ENCODE data around the gene ATF6B. TPM values are rescaled to one million over a fixed set of nuclear protein-coding genes. Genes with fewer than 3 reads are reported as not detected.
A peak's percentile ranks its signal among the peaks of the same experiment; 100 is the strongest.

The ATF6B gene
- total RNA-seq, 2 experiments from 2014 or later: 119 to 135 TPM

- Mint-ChIP-seq H3K27ac (no peak overlapping the region), H3K4me1 (no peaks in the 10 kb centered on the region), H3K27me3 (peaks cover 13% of the 10 kb centered on the region), H3K36me3 (no peaks in the 10 kb centered on the region), H3K9me3 (ENCODE audit: low read depth) (no peaks in the 10 kb centered on the region), H3K4me3 (no peak overlapping the region)
- ATAC-seq (no peak), DNase-seq (no peak)
- CTCF ChIA-PET: interaction anchor here (1.1 to 2.0 kb wide), 2 partner anchors 19 to 58 kb away, joined by 4 read pairs; no protein-coding TSS in a partner anchor
These were observed 9.4 kb upstream of the ATF6B start for GRCh38 chr6:32137454-32137853.

- ATAC-seq (no peak), DNase-seq (no peak)
- Mint-ChIP-seq H3K4me3 (no peak overlapping the region), H3K9me3 (ENCODE audit: low read depth) (no peaks in the 10 kb centered on the region), H3K36me3 (no peaks in the 10 kb centered on the region), H3K4me1 (peaks cover 9% of the 10 kb centered on the region), H3K27ac (no peak overlapping the region), H3K27me3 (peaks cover 10% of the 10 kb centered on the region)
- CTCF ChIA-PET: no interaction called here
These were observed 5.7 kb upstream of the ATF6B start for GRCh38 chr6:32133786-32134185.

DNA sequence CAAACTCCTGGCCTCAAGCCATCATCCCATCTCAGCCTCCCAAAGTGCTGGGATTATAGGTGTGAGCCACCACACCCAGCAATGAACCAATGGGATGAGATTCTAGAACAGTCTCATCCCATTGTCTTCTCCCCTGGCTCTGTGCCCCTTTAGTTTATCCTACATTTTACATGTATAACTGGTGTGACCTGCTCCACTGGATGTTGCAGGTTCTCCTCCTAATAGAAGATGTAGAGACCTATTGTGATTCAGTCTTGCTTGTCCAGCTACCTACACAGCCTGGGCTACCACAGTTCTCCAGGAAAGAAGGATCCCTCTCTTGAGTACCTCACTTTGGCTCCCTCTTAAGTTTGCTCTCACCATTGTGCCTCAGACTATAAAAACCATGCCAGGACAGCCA lies 4.1 kb upstream of the ATF6B start:
- CTCF ChIA-PET: interaction anchor here (0.7 to 1.5 kb wide), 2 partner anchors 20 to 23 kb away, joined by 3 read pairs; no protein-coding TSS in a partner anchor

DNA sequence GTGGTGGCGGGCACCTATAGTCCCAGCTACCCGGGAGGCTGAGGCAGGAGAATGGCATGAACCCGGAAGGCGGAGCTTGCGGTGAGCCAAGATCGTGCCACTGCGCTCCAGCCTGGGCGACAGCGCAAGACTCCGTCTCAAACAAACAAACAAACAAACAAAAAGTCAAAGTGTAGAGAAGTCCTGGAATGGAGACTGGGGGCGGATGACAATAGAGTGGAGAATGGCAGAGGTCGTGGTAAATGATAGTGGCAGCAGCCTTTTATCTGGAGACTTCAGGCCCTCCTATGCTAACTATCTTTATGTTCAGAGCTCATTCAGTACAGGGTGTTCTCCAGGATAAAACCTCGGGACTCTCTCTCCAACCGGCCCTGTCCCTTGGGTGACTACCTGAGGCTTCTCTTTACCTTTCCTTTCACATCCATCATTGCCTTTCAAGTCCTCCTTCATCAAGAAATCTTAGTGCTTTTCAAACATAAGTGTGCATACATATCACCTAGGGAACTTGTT lies 3.4 kb upstream of the ATF6B start:
- peaks cover 6% of the 10 kb centered on the region for H3K27me3 Mint-ChIP-seq
- CTCF ChIA-PET: interaction anchor here (0.7 to 5.0 kb wide), 5 partner anchors 9 to 64 kb away, joined by 3 to 47 read pairs (median 5); no protein-coding TSS in a partner anchor

More for the DNA sequence above, 4.1 kb upstream of the ATF6B start:
- Mint-ChIP-seq H3K27me3 (peaks cover 6% of the 10 kb centered on the region), H3K4me3 (no peak overlapping the region), H3K4me1 (peaks cover 22% of the 10 kb centered on the region), H3K36me3 (peaks cover 2% of the 10 kb centered on the region), H3K9me3 (ENCODE audit: low read depth) (no peaks in the 10 kb centered on the region), H3K27ac (no peak overlapping the region)
- no peak for DNase-seq
- ATAC-seq: no peak

GRCh38 chr6:32129297-32130088 lies 1.4 kb upstream of the ATF6B start:
- Mint-ChIP-seq H3K4me1 (peaks cover 36% of the 10 kb centered on the region), H3K36me3 (peaks cover 13% of the 10 kb centered on the region), H3K4me3 (peak overlapping the region; percentile 80), H3K27ac (peak overlapping the region; percentile 98), H3K9me3 (ENCODE audit: low read depth) (no peaks in the 10 kb centered on the region), H3K27me3 (peaks cover 4% of the 10 kb centered on the region)
- no peak for DNase-seq
- CTCF ChIA-PET: interaction anchor here (0.7 to 5.0 kb wide), 6 partner anchors 11 to 532 kb away, joined by 3 to 47 read pairs (median 7); partner anchors contain the start of gene GPSM3
- no peak for ATAC-seq

More for the DNA sequence above, 3.4 kb upstream of the ATF6B start:
- no peak for DNase-seq
- H3K4me3 Mint-ChIP-seq: peak overlapping the region; percentile 21
- H3K27ac Mint-ChIP-seq: no peak overlapping the region
- H3K36me3 Mint-ChIP-seq: peaks cover 6% of the 10 kb centered on the region
- H3K4me1 Mint-ChIP-seq: peaks cover 27% of the 10 kb centered on the region
- no peaks in the 10 kb centered on the region for H3K9me3 Mint-ChIP-seq (ENCODE audit: low read depth)
- no peak for ATAC-seq

DNA sequence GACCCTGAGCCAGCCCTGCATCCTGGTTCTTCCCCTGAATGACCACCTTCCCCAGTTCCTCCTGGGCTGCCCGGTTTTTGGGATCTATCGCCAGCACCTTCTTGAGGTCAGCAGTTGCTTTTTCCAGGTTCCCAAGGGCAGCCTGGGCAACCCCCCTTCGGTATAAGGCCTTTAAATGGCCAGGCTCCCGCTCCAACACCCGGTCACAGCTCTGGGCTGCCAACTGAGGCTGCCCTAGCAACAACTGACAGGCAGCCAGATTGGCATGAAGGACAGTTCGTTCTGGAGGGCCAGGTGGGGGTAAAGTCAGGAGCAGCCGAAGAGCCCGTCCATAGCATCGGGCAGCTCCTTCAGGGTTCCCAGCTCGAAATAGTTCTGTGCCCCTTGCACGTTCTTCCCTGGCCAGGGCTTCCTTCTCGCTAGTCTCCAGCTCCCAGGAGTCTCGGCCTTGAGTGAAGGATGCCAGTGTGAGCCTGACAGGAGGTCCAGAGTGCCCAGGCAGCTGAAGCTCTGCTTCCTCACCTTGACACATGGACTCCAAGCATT lies 778 bp upstream of the ATF6B start:
- H3K4me1 Mint-ChIP-seq: peaks cover 40% of the 10 kb centered on the region
- no peaks in the 10 kb centered on the region for H3K9me3 Mint-ChIP-seq (ENCODE audit: low read depth)
- ATAC-seq: no peak
- peaks cover under 1% of the 10 kb centered on the region for H3K27me3 Mint-ChIP-seq
- no peak for DNase-seq
- CTCF ChIA-PET: interaction anchor here (0.7 to 5.0 kb wide), 7 partner anchors 10 to 532 kb away, joined by 3 to 47 read pairs (median 7); partner anchors contain the start of gene GPSM3
- H3K27ac Mint-ChIP-seq: peak overlapping the region; percentile 98
- H3K4me3 Mint-ChIP-seq: peak overlapping the region; percentile 99
- H3K36me3 Mint-ChIP-seq: peaks cover 17% of the 10 kb centered on the region

GRCh38 chr6:32127409-32127716 lies 683 bp downstream of the ATF6B start:
- ATAC-seq: no peak
- H3K27ac Mint-ChIP-seq: peak overlapping the region; percentile 98
- no peaks in the 10 kb centered on the region for H3K27me3 Mint-ChIP-seq
- H3K9me3 Mint-ChIP-seq (ENCODE audit: low read depth): no peaks in the 10 kb centered on the region
- no peak for DNase-seq
- peak overlapping the region; percentile 99 for H3K4me3 Mint-ChIP-seq
- peaks cover 22% of the 10 kb centered on the region for H3K36me3 Mint-ChIP-seq
- peaks cover 40% of the 10 kb centered on the region for H3K4me1 Mint-ChIP-seq
- CTCF ChIA-PET: interaction anchor here (1.2 to 5.0 kb wide), 5 partner anchors 9 to 175 kb away, joined by 3 to 47 read pairs (median 7); partner anchors contain the start of gene GPSM3

DNA sequence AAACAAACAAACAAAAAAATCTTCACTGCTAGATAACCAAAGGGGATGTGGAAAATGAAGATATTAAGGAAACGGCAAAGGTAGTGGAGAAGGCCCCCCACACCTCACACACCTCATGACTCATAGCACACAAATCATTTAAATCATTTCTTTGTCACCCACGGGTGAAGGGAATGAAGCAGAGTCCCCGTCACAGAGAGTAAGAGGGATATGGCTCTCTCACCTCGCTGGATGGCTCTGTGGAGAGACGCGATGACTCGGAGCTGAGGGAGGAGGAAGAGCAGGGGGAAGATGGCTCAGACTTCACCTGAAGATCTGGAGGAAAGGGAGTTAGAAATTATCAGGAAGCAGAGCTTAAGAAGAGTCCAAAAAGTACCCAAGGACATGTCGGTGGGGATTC lies 1.2 kb downstream of the ATF6B start:
- no peaks in the 10 kb centered on the region for H3K9me3 Mint-ChIP-seq (ENCODE audit: low read depth)
- DNase-seq (no peak), ATAC-seq (no peak)
- H3K4me3 Mint-ChIP-seq: peak overlapping the region; percentile 99
- H3K27ac Mint-ChIP-seq: peak overlapping the region; percentile 98
- CTCF ChIA-PET: interaction anchor here (1.2 to 5.0 kb wide), 4 partner anchors 8 to 69 kb away, joined by 4 to 47 read pairs (median 10); partner anchors contain the start of gene GPSM3
- H3K36me3 Mint-ChIP-seq: peaks cover 26% of the 10 kb centered on the region
- no peaks in the 10 kb centered on the region for H3K27me3 Mint-ChIP-seq
- H3K4me1 Mint-ChIP-seq: peaks cover 40% of the 10 kb centered on the region

- DNase-seq (no peak), ATAC-seq (no peak)
- CTCF ChIA-PET: no interaction called here
- peaks cover 45% of the 10 kb centered on the region for H3K36me3 Mint-ChIP-seq
- H3K27ac Mint-ChIP-seq: no peak overlapping the region
- H3K27me3 Mint-ChIP-seq: no peaks in the 10 kb centered on the region
- no peak overlapping the region for H3K4me3 Mint-ChIP-seq
- H3K4me1 Mint-ChIP-seq: peaks cover 33% of the 10 kb centered on the region
- no peaks in the 10 kb centered on the region for H3K9me3 Mint-ChIP-seq (ENCODE audit: low read depth)
These were observed 4.4 kb downstream of the ATF6B start for GRCh38 chr6:32123681-32124080.

DNA sequence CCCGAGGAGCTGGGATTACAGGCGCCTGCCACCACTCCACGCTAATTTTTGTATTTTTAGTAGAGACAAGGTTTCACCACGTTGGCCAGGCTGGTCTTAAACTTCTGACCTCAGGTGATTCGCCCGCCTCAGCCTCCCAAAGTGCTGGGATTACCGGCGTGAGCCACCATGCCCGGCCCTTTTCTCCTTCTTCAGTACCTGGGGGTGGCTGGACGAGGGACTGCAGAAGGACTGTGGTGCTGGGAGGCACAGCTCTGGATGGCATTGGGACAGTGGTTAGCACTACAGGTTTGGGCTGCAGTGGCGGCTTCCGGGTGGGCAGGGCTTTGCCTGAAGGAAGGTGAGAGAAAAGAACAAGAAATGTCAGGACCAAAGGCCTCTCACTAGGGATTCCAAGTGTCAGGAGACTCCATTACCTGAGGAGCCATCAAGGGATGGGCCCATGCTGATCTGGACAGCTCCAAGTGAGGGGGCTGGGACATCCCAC lies 7.4 kb downstream of the ATF6B start:
- no peak for DNase-seq
- no peak for ATAC-seq
- Mint-ChIP-seq H3K36me3 (peaks cover 50% of the 10 kb centered on the region), H3K27ac (no peak overlapping the region), H3K27me3 (no peaks in the 10 kb centered on the region), H3K9me3 (ENCODE audit: low read depth) (no peaks in the 10 kb centered on the region), H3K4me3 (no peak overlapping the region), H3K4me1 (peaks cover 9% of the 10 kb centered on the region)
- CTCF ChIA-PET: interaction anchor here (3.9 kb wide), 1 partner anchor 8 kb away, joined by 47 read pairs; the partner anchor contains the start of genes ATF6B and FKBPL

DNA sequence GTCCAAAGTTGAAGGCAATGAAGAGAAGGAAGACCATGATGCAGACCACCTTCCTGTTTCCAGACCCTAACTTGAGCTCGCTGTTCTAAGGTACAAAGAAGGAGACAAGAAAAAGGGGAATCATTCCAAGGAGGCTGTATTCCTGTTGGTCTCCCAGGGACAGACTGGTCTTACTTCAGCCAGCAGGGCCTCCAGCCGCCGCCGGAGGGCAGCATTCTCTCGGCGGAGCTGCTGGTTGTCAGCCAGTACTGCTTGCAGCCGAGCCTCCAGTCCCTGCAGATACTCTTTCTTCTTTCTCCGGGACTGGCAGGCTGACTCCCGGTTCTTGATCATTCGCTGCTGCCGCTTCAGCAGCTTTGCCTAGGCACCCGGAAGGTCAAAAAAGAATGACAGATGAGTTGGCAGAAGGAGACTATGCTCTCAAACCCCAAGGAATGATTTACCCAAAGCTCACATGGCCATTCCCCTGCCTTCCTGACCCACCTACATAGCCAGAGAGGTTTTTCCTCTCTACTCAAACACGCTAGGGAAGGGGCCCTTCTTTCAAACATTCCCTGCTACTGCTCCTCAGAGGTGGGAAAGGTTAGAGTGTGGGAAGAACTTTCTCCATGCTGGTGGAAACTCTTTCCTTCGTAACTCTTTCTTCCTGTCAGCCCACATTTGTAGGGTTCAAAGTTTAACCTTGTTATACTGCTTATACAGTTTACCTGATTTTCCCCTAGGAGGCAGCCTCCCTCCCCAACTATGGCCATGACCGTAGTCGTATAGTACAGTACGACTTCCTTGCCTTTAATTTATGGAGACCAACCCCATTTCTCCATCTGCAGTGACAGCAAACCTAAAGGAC lies 9.0 kb downstream of the ATF6B start:
- DNase-seq (peak; percentile 80), ATAC-seq (peak; percentile 91)
- H3K27ac Mint-ChIP-seq: peak overlapping the region; percentile 30
- peaks cover 43% of the 10 kb centered on the region for H3K36me3 Mint-ChIP-seq
- H3K9me3 Mint-ChIP-seq (ENCODE audit: low read depth): no peaks in the 10 kb centered on the region
- CTCF ChIA-PET: interaction anchor here (0.6 to 3.9 kb wide), 21 partner anchors 9 to 196 kb away, joined by 3 to 47 read pairs (median 3); partner anchors contain the start of genes ATF6B, FKBPL, GPSM3 and TNXB
- H3K27me3 Mint-ChIP-seq: no peaks in the 10 kb centered on the region
- no peak overlapping the region for H3K4me3 Mint-ChIP-seq
- peaks cover 3% of the 10 kb centered on the region for H3K4me1 Mint-ChIP-seq

DNA sequence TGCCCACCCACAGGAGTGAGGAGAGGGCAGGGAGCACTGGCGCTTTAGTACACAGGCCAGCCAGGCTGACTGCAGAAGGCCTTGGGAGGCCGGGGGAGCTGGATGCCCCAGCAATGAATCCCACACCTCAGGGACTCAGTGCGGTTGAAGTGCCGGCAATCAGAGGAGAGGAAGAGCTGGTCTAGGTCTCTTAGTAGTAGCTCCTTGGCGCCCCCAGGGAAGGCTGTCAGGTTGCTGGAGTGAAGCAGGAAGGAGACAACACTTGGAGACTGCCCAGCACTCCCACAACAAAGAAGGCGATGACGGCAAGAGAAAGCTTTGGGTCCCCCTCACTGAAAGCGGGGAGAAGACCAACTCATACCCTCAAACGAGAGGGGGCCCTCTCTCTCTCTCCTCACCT lies 10.6 kb downstream of the ATF6B start:
- ATAC-seq (no peak), DNase-seq (no peak)
- Mint-ChIP-seq H3K4me1 (peaks cover 3% of the 10 kb centered on the region), H3K9me3 (ENCODE audit: low read depth) (no peaks in the 10 kb centered on the region), H3K4me3 (no peak overlapping the region), H3K27me3 (no peaks in the 10 kb centered on the region), H3K36me3 (peaks cover 39% of the 10 kb centered on the region), H3K27ac (no peak overlapping the region)
- CTCF ChIA-PET: interaction anchor here (1.1 to 3.9 kb wide), 5 partner anchors 11 to 132 kb away, joined by 4 to 47 read pairs (median 5); partner anchors contain the start of genes ATF6B and FKBPL
